Vagina (tissue), 2 donors: ENCODE results near the gene MTIF2.
A peak's percentile ranks its signal among the peaks of the same experiment; 100 is the strongest.

Experiments
- POLR2A ChIP-seq, 2 donors: fragments of 450-650 bp; IDR thresholded peaks; one replicate each; pipeline ENCODE4 v1.6.1; 2017; ENCODE audit warnings: antibody characterized with exemption in 2 of 2, mild to moderate bottlenecking in 2 of 2, moderate library complexity in 2 of 2
- POLR2AphosphoS5 ChIP-seq, 2 donors: sonication (generic); formaldehyde crosslinking; IDR thresholded peaks; one replicate each; pipeline ENCODE4 v1.9.0; 2017; ENCODE audit warnings: antibody characterized with exemption in 2 of 2, mild to moderate bottlenecking in 2 of 2, low read depth in 1 of 2; ENCODE audit not compliant: insufficient read depth in 1 of 2
- TF ChIP-seq, protein P1 (sequence below), 3 experiments: fragments of 450-650 bp in 2 of 3; fragments of 200-600 bp in 1 of 3; sonication (generic) in 1 of 3; IDR thresholded peaks; one replicate each; pipeline ENCODE4 v1.5.1; 2017 to 2019; ENCODE audit warnings: antibody characterized with exemption in 3 of 3, mild to moderate bottlenecking in 2 of 3, moderate library complexity in 2 of 3

DNA sequence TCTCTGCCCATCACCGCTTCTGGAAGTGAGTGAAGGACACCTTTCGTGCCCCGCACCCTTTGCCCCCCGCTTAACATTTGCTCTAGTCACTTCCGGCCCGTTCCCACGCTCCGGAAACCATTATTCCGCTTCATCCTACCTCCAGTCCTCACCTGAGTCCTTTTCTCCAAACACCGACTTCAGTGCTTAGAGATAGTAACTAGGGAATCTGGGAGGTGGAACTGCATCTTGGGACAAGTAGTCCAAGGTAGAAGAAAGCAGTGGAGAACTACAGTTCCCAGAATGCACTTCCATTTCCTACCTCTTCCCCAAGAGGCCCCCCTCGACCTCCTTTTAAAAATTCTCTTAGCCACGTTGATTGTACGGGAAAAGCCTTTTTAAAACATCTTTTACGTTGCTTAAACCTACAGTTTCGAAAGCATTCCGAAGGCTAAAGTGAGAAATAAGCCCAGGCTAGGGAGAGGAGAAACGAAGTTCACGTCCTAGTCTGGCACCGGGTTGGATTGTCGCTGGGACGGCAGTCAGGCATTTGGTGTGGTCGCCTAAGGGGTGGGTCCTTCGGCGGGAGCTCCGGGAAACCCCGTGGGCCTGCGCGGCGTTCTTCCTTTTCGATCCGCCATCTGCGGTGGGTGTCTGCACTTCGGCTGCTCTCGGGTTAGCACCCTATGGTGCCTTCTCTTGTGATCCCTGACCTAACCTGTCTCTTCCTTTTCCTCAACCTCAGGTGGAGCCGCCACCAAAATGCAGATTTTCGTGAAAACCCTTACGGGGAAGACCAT is 36.8 kb downstream of the MTIF2 start, which contains the start of the genes CLHC1 and RPS27A:
- TF ChIP-seq POLR2A (IDR thresholded peaks at IDR 0.05) (peak in 1 of 2 donors; percentile 63), POLR2AphosphoS5 (IDR thresholded peaks at IDR 0.05; ENCODE audit: insufficient read depth in 1 of 2, low read depth in 1 of 2) (peak; percentile 95 to 96)
- TF ChIP-seq, protein P1, sequence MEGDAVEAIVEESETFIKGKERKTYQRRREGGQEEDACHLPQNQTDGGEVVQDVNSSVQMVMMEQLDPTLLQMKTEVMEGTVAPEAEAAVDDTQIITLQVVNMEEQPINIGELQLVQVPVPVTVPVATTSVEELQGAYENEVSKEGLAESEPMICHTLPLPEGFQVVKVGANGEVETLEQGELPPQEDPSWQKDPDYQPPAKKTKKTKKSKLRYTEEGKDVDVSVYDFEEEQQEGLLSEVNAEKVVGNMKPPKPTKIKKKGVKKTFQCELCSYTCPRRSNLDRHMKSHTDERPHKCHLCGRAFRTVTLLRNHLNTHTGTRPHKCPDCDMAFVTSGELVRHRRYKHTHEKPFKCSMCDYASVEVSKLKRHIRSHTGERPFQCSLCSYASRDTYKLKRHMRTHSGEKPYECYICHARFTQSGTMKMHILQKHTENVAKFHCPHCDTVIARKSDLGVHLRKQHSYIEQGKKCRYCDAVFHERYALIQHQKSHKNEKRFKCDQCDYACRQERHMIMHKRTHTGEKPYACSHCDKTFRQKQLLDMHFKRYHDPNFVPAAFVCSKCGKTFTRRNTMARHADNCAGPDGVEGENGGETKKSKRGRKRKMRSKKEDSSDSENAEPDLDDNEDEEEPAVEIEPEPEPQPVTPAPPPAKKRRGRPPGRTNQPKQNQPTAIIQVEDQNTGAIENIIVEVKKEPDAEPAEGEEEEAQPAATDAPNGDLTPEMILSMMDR (IDR thresholded peaks at IDR 0.05), result no peak
